Measurements from ENCODE around the gene CLDN18.

DNA sequence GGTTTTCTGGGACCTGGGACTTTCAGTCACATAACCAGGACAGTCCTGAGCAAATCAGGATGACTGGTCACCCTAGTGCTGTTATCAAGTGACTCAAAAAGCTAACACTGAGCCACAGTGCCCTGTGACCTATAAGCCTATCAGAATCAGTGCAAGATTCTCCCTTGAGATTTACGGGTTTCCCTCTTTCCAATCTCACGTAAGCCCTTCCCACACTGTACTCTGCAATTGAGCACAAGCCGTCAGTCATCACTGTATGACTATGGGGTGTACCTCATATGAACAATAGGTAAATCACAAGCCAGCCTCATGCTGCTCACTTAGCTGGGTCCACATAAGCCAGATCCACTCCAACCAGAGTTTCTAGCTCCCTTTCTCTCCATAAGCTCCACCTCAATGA, 21.0 kb upstream of the CLDN18 start:
- no peak for TF ChIP-seq CHD2 (IDR thresholded peaks at IDR 0.05; ENCODE audit: low read length)
- no peak for TF ChIP-seq POLR2A (IDR thresholded peaks at IDR 0.05; ENCODE audit: control extremely low read depth in 1 of 2, low read depth in 2 of 2, low read length in 2 of 2)
